GM19395 (cell line): ENCODE data around the gene TNK1.
"Not testable (repeated sequence)": the region's sequence is repeated elsewhere in the genome, so short reads cannot be mapped to it uniquely, and the experiment has no call there.

Experiments
- ATAC-seq: cut with Tn5 transposase; IDR thresholded peaks from one replicate; pipeline ENCODE4 v1.9.1; 2021; ENCODE audit warnings: mild to moderate bottlenecking, moderate library complexity; ENCODE audit not compliant: unreplicated experiment

The TNK1 gene

GRCh38 chr17:7355053-7355452 is 25.8 kb upstream of the TNK1 start, which contains the start of gene TMEM95:
TSS of gene TMEM95 (plus strand) at chr17:7355156. CDS start at chr17:7355205, 49 bp downstream.
- no peak for ATAC-seq

GRCh38 chr17:7355573-7355972 is 25.3 kb upstream of the TNK1 start:
- ATAC-seq: no peak

- ATAC-seq: no peak
These were observed 24.8 kb upstream of the TNK1 start for GRCh38 chr17:7356072-7356549.

GRCh38 chr17:7356756-7357155 is 24.1 kb upstream of the TNK1 start:
- ATAC-seq: no peak

GRCh38 chr17:7357381-7357780 is 23.5 kb upstream of the TNK1 start:
- ATAC-seq: no peak

DNA sequence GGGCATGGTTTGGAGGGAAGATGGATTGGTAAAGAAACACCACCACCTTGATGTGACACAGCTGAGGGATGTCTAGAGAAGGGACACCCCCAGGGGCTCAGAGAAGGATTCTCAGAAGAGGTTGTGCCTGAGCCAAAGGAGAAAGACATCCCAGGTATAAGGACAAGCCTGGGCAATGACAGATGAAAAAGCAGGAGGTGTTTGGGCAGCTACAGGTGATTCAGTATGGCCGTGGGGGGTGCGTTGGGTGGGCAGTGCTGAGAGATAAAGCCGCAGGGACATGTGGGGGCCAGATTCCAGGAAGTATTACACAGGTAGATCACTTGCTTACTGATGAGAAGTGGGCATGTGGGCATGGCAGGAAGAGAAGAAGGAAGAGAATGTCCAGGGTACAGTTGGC is 19.0 kb upstream of the TNK1 start:
- no peak for ATAC-seq

DNA sequence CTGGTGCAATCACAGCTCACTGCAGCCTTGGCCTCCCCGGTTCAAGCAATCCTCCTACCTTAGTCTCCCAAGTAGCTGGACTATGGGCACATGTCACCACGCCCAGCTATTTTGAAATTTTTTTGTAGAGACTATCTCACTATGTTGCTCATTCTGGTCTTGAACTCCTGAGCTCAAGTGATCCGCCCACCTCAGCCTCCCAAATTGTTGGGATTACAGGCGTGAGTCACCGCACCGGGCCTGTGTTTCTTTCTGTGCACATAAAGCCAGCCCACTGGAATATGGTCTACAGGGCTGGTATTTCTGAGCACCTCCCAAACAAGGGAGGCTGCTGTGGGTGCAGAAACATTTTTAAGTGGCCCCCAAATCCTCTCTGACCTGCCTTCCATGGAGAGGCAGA is 17.6 kb upstream of the TNK1 start:
- no peak for ATAC-seq

DNA sequence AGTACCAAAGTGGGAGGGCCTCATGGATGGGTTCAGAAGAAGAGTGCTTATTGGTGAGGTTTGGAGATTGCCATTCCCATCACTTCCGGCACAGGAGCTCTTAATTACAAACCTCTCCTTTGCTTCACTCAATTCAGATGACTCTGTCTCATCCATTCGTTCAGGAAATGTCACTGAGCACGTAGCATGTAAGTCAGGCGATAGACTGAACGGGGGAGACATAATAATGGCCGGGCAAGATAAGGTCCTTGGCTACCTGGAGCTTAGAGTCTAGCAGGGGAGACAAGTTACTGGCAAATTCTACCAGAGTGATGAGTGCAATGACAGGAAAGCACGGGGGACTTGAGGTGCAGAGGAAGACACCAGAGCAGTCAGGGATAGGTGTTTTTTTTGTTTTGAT is 14.9 kb upstream of the TNK1 start:
- ATAC-seq: not testable (repeated sequence)

DNA sequence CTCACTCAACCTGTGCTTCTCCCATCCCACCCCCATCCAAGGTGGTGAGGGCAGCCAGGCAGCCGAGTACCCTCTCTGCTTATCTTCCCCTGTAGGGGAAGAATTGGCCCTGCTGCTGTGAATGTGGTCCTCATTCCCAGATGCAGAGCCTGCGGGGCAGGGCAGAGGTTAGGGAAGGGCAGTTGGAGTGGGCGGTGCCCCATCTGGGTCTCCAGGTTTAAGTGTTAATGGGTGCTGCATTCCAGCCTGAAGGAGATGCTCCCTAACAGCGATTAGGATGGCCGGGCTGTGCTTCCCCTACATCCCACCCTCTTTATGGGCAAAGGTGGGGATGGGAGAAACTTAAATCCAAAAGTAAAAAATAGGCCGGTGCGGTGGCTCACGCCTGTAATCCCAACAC is 13.8 kb upstream of the TNK1 start:
- ATAC-seq: no peak

DNA sequence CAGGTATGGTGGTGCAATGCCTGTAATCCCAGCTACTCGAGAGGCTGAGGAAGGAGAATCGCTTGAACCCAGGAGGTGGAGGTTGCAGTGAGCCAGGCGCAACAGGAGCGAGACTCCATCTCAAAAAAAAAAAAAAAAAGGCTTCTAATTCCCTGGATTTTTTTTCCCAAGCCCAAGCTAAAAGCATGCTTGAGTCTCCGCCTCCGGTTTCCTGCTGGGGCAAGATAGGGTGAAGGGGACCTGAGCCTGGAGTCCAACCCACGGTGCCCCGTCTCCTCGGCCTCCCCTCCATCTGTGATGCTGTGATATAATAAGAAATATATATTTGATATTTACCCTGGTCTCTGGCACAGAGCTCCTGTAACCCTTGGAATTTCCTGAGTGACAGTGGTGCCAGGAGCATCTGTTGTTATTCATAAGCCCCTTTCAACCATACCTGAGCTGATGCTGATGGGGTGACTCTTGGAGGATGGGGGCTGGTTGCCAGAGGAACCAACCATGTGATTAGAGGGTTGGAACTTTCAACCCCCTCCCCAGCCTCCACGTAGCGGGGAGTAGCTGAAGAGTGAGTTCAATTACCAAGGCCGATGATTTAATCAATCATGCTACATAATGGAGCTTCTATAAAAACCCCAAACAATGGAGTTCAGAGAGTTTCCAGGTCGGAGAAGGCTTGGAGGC is 12.8 kb upstream of the TNK1 start:
- ATAC-seq: no peak

- not testable (repeated sequence) for ATAC-seq
These were observed 12.3 kb upstream of the TNK1 start for GRCh38 chr17:7368599-7368994.

DNA sequence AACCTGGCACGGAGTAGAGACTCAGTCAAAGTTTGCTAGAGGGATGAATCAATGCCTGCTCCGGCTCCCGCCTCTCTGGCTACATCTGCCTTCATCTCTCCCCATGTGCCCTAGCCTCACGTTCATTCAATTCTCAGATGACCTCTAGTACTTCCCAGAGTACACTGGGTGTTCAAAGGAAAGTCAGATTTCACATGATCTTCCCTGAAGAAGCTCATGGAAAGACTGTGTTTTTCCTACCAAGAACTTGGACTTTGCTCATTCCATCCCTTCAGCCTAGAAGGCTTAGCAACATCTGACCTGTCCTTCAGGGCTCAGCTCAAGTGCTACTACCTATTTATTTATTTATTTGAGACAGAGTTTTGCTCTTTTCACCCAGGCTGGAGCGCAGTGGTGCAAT is 11.1 kb upstream of the TNK1 start:
- no peak for ATAC-seq

DNA sequence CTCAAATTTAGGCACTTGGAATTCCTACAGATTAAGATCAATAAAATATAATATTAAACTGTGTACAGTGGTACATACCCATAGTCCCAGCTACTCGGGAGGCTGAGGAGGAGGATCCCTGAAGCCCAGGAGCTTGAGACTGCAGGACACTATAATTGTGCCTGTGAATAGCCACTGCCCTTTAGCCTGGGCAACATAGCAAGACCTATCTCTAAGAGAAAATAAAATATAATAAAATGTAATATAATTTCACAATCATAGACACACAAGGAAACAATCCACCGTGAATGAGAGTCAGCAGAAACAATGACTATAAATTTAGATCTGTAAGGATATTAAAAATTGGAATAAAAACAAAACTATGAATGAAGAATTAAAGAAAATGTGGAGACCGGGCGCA is 10.0 kb upstream of the TNK1 start:
- ATAC-seq: no peak

GRCh38 chr17:7374353-7374752 is 6.5 kb upstream of the TNK1 start:
- ATAC-seq: no peak

DNA sequence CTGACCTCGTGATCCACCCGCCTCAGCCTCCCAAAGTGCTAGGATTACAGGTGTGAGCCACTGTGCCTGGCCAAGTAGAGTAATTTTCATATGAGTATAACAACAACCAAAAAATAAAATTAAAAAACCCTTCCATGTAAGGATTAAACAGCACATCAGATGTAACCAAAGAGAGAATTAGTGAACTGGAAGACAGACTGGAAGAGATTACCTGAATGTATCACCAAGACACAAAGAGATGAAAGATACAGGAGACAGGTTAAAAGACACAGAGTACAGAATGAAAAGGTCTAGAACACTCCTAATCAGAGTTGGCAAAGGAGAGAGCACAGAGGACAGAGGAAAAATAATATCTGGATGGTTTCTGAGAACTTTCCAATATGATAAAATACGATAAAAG is 1.8 kb upstream of the TNK1 start:
- no peak for ATAC-seq

DNA sequence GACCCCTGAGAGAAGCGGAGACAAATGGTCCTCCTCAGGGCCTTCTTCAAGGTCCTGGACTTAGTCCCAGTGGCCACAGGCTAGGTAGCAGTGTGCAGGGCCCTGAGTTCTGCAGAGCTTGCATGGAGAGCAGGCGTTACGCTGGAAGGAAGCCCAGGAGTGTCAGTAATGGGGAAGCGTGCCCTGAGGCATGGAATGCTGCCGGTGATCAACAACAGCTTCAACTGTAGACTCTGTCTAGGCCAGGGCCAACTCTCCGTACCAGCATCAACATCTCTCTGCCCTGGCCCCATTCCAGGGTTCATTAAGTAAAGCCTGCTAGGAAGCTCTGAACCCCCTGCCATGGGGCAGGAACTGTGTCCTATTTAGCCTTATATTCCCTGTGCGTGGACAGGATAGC is 568 bp upstream of the TNK1 start:
- no peak for ATAC-seq

GRCh38 chr17:7382901-7383300 is 2.0 kb downstream of the TNK1 start:
- no peak for ATAC-seq

DNA sequence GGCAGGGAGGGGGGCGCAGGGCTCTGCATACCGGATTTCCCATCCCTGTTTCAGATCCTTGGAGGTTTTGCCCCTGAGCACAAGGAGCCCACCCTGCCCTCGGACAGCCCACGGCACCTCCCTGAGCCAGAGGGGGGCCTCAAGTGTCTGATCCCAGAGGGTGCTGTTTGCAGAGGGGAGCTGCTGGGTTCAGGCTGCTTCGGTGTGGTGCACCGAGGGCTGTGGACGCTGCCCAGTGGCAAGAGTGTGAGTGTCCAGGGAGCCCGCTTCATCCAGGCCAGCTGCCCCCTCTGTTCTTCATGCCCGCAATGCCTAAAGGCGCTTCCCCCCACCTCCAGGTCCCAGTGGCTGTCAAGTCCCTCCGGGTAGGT is 2.5 kb downstream of the TNK1 start:
- ATAC-seq: no peak

- ATAC-seq: no peak
These were observed 3.0 kb downstream of the TNK1 start for GRCh38 chr17:7383742-7384488.

GRCh38 chr17:7384489-7385081 is 3.7 kb downstream of the TNK1 start:
- no peak for ATAC-seq

GRCh38 chr17:7388856-7389255 is 8.0 kb downstream of the TNK1 start:
- no peak for ATAC-seq
